Suprapubic skin (tissue), 4 donors: ENCODE data around the gene ALCAM. TPM values are rescaled to one million over a fixed set of nuclear protein-coding genes. Genes with fewer than 3 reads are reported as not detected.

Experiments used
- DNase-seq, 2 donors: peaks; one replicate each; pipeline ENCODE4 v3.0.0-alpha.2; 2019; ENCODE audit warnings: low spot score in 2 of 2
- H3K27ac ChIP-seq: fragments of 200-600 bp; sonication (generic); one replicate; pipeline ENCODE4 v1.5.1; 2019
- H3K27me3 ChIP-seq: fragments of 200-600 bp; sonication (generic); one replicate; pipeline ENCODE4 v1.5.1; 2019
- H3K36me3 ChIP-seq: fragments of 200-600 bp; sonication (generic); one replicate; pipeline ENCODE4 v1.5.1; 2019
- H3K4me1 ChIP-seq: fragments of 200-600 bp; sonication (generic); one replicate; pipeline ENCODE4 v1.5.1; 2019
- H3K4me3 ChIP-seq: fragments of 200-600 bp; sonication (generic); one replicate; pipeline ENCODE4 v1.5.1; 2019; ENCODE audit warnings: mild to moderate bottlenecking
- H3K9me3 ChIP-seq: fragments of 200-600 bp; sonication (generic); one replicate; pipeline ENCODE4 v1.5.1; 2019
- CTCF ChIP-seq, 2 donors: fragments of 200-600 bp in 1 of 2; fragments of 450-650 bp in 1 of 2; sonication (generic) in 1 of 2; IDR thresholded peaks; one replicate each; pipeline ENCODE4 v1.5.1; 2016 to 2019; ENCODE audit warnings: antibody characterized with exemption in 2 of 2, mild to moderate bottlenecking in 1 of 2, moderate library complexity in 1 of 2
- EP300 ChIP-seq: sonication (generic); formaldehyde crosslinking; IDR thresholded peaks from one replicate; pipeline ENCODE4 v1.6.1; 2017; ENCODE audit warnings: antibody characterized with exemption
- POLR2A ChIP-seq, 2 donors: fragments of 450-650 bp; IDR thresholded peaks; one replicate each; pipeline ENCODE4 v1.6.1; 2017; ENCODE audit warnings: antibody characterized with exemption in 2 of 2, mild to moderate bottlenecking in 2 of 2, moderate library complexity in 2 of 2
- POLR2AphosphoS5 ChIP-seq, 3 donors: sonication (generic); formaldehyde crosslinking; IDR thresholded peaks; one replicate each; pipeline ENCODE4 v1.6.1; 2017; ENCODE audit warnings: antibody characterized with exemption in 3 of 3
- WGBS: methylation state at CpG from one replicate; pipeline ENCODE4 v1.1.5; 2018; 5-methylcytosine and 5-hydroxymethylcytosine counted together
- total RNA-seq, 4 donors: library from RNA; depleted of rRNA; stranded (reverse); fragments of >200 nt; gene quantifications; one replicate each; pipeline ENCODE4 v1.1.0, GENCODE V29; 2016

ALCAM gene
- total RNA-seq, 4 donors from 2014 or later, result 27.6 to 65.5 (median 42.1) TPM

DNA sequence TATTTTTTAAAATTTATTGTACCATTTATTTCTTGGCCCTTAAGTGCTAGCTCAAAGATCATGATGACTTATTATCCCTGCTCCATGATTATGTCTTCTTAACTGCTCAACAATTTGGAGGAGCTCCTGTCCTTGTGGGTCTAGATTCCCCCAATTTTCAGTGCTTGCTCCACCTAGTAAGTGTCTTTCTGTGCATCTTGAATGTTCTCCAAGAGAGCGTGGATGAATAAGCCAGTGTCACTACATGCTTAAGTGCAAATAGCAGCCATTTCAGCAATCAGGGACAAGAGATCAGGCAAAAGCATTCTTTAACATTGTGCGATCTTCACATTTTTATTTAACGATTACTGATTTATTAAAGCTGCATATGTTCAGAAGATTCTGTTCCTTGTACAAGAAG lies 99.4 kb downstream of the ALCAM start:
- DNase-seq, result no peak
- WGBS, result 92% methylated on average over 3 of the region's 3 CpGs
- Histone ChIP-seq H3K36me3 (no peaks in the 10 kb centered on the region), H3K4me3 (no peak overlapping the region), H3K4me1 (no peaks in the 10 kb centered on the region), H3K27ac (no peak overlapping the region), H3K9me3 (no peaks in the 10 kb centered on the region), H3K27me3 (no peaks in the 10 kb centered on the region)
- TF ChIP-seq EP300 (no peak), POLR2AphosphoS5 (IDR thresholded peaks at IDR 0.05) (no peak)

GRCh38 chr3:105466495-105467404 lies 100.0 kb downstream of the ALCAM start:
- H3K9me3 ChIP-seq, result no peaks in the 10 kb centered on the region
- no peak overlapping the region for H3K27ac ChIP-seq
- H3K36me3 ChIP-seq, result no peaks in the 10 kb centered on the region
- TF ChIP-seq POLR2AphosphoS5 (IDR thresholded peaks at IDR 0.05) (no peak), EP300 (no peak), POLR2A (IDR thresholded peaks at IDR 0.05) (no peak)
- no peaks in the 10 kb centered on the region for H3K4me1 ChIP-seq
- WGBS, result 45% methylated on average over 2 of the region's 2 CpGs
- H3K4me3 ChIP-seq, result no peak overlapping the region
- no peak for DNase-seq
- no peaks in the 10 kb centered on the region for H3K27me3 ChIP-seq

- no peaks in the 10 kb centered on the region for H3K27me3 ChIP-seq
- H3K4me3 ChIP-seq, result no peak overlapping the region
- WGBS, result 90% methylated on average over 2 of the region's 2 CpGs
- H3K4me1 ChIP-seq, result no peaks in the 10 kb centered on the region
- H3K9me3 ChIP-seq, result no peaks in the 10 kb centered on the region
- no peak overlapping the region for H3K27ac ChIP-seq
- no peaks in the 10 kb centered on the region for H3K36me3 ChIP-seq
- DNase-seq, result no peak
- TF ChIP-seq EP300 (no peak), CTCF (IDR thresholded peaks at IDR 0.05) (no peak), POLR2A (IDR thresholded peaks at IDR 0.05) (no peak), POLR2AphosphoS5 (IDR thresholded peaks at IDR 0.05) (no peak)
Measured at GRCh38 chr3:105470851-105471250, 104.1 kb downstream of the ALCAM start.

DNA sequence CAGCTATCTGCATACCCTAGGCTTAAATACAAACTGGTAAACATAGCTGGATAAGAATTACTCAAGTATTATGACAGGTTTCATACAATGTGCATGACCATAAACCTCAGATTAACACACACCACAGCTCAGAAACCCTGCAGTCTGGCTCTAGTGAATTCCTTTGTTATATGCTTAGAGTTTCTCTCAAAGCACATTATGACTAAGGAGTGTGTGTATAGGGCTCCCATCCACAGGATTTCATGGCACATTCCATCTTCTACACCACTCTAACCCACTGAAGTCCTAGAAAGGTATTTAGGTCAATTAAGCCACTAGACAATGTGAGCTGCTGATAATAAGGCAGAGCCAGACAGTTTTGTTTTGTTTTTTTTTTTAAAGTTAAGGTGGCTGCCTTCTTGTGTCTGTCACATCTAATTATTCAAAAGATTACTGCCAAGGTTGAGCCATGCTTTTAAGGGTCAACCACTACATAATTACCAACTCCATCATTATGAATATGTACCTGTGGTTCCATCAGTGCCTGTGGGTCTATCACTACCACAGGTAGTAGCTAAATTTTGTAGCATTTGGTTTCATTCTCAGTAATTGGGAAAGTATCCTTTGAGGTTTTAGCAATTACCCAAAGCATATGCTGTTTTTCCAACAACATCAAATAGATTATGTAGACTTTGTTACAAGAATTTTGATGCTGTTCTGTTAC lies 107.0 kb downstream of the ALCAM start:
- DNase-seq, result no peak
- TF ChIP-seq POLR2A (IDR thresholded peaks at IDR 0.05), result no peak
- no peak overlapping the region for H3K27ac ChIP-seq
- no peaks in the 10 kb centered on the region for H3K27me3 ChIP-seq
- no peaks in the 10 kb centered on the region for H3K4me1 ChIP-seq
- H3K36me3 ChIP-seq, result no peaks in the 10 kb centered on the region
- no peaks in the 10 kb centered on the region for H3K9me3 ChIP-seq
- no peak overlapping the region for H3K4me3 ChIP-seq

GRCh38 chr3:105480768-105481167 lies 114.1 kb downstream of the ALCAM start:
- Histone ChIP-seq H3K4me3 (no peak overlapping the region), H3K9me3 (no peaks in the 10 kb centered on the region), H3K36me3 (no peaks in the 10 kb centered on the region), H3K27me3 (no peaks in the 10 kb centered on the region), H3K4me1 (no peaks in the 10 kb centered on the region), H3K27ac (no peak overlapping the region)
- TF ChIP-seq EP300 (no peak), CTCF (IDR thresholded peaks at IDR 0.05) (no peak), POLR2AphosphoS5 (IDR thresholded peaks at IDR 0.05) (no peak), POLR2A (IDR thresholded peaks at IDR 0.05) (no peak)
- no peak for DNase-seq
- WGBS, result 71% methylated on average over 1 of the region's 1 CpG

GRCh38 chr3:105483476-105483875 lies 116.8 kb downstream of the ALCAM start:
- Histone ChIP-seq H3K9me3 (no peaks in the 10 kb centered on the region), H3K27ac (no peak overlapping the region), H3K4me1 (no peaks in the 10 kb centered on the region), H3K27me3 (no peaks in the 10 kb centered on the region), H3K4me3 (no peak overlapping the region), H3K36me3 (no peaks in the 10 kb centered on the region)
- WGBS, result 45% methylated on average over 1 of the region's 1 CpG
- TF ChIP-seq EP300 (no peak), POLR2AphosphoS5 (IDR thresholded peaks at IDR 0.05) (no peak), POLR2A (IDR thresholded peaks at IDR 0.05) (no peak), CTCF (IDR thresholded peaks at IDR 0.05) (no peak)
- no peak for DNase-seq
